Measurements from ENCODE around the gene KPNA1. TPM values are rescaled to one million over a fixed set of nuclear protein-coding genes. Genes with fewer than 3 reads are reported as not detected.
"Not testable (repeated sequence)": the region's sequence is repeated elsewhere in the genome, so short reads cannot be mapped to it uniquely, and the experiment has no call there.

KPNA1 gene
- total RNA-seq, 2 donors from 2014 or later: 20.2 to 28.7 TPM

GRCh38 chr3:122456074-122456473 is 58.7 kb downstream of the KPNA1 start:
- Histone ChIP-seq H3K4me1 (peaks cover 15% of the 10 kb centered on the region), H3K9me3 (no peaks in the 10 kb centered on the region), H3K36me3 (replicated peaks in 1 of 2; ENCODE audit: insufficient read depth in 1 of 2, low read depth in 2 of 2) (peaks cover 0 to 16% of the 10 kb centered on the region in 2 donors), H3K4me3 (no peak overlapping the region), H3K27ac (no peak overlapping the region), H3K27me3 (no peaks in the 10 kb centered on the region)
- TF ChIP-seq, protein P1, sequence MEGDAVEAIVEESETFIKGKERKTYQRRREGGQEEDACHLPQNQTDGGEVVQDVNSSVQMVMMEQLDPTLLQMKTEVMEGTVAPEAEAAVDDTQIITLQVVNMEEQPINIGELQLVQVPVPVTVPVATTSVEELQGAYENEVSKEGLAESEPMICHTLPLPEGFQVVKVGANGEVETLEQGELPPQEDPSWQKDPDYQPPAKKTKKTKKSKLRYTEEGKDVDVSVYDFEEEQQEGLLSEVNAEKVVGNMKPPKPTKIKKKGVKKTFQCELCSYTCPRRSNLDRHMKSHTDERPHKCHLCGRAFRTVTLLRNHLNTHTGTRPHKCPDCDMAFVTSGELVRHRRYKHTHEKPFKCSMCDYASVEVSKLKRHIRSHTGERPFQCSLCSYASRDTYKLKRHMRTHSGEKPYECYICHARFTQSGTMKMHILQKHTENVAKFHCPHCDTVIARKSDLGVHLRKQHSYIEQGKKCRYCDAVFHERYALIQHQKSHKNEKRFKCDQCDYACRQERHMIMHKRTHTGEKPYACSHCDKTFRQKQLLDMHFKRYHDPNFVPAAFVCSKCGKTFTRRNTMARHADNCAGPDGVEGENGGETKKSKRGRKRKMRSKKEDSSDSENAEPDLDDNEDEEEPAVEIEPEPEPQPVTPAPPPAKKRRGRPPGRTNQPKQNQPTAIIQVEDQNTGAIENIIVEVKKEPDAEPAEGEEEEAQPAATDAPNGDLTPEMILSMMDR (IDR thresholded peaks at IDR 0.05): no peak
- TF ChIP-seq POLR2A (IDR thresholded peaks at IDR 0.05): no peak
- intact Hi-C loops (cut with DNase I): no loop called here
- ATAC-seq (no peak), DNase-seq (no peak)

- Histone ChIP-seq H3K27me3 (no peaks in the 10 kb centered on the region), H3K4me1 (peaks cover 5% of the 10 kb centered on the region), H3K9me3 (no peaks in the 10 kb centered on the region), H3K27ac (no peak overlapping the region), H3K4me3 (no peak overlapping the region), H3K36me3 (replicated peaks in 1 of 2; ENCODE audit: insufficient read depth in 1 of 2, low read depth in 2 of 2) (peaks cover 0 to 11% of the 10 kb centered on the region in 2 donors)
- WGBS, 2 donors: 74 to 81% methylated on average over 3 of the region's 3 CpGs
- intact Hi-C loops (cut with DNase I): no loop called here
- ATAC-seq (no peak), DNase-seq (no peak)
- no peak for TF ChIP-seq POLR2A (IDR thresholded peaks at IDR 0.05)
- TF ChIP-seq, protein P1 (IDR thresholded peaks at IDR 0.05): no peak
Measured at GRCh38 chr3:122451371-122451770, 63.4 kb downstream of the KPNA1 start.

DNA sequence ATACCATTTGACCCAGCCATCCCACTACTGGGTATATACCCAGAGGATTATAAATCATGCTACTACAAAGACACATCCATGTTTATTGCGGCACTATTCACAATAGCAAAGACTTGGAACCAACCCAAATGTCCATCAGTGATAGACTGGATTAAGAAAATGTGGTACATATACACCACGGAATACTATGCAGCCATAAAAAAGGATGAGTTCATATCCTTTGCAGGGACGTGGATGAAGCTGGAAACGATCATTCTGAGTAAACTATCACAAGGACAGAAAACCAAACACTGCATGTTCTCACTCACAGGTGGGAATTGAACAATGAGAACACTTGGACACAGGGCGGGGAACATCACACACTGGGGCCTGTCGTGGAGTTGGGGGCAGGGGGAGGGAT is 66.5 kb downstream of the KPNA1 start:
- H3K27me3 ChIP-seq; DNase-seq; H3K4me3 ChIP-seq; H3K27ac ChIP-seq; intact Hi-C loops (cut with DNase I); ATAC-seq; H3K4me1 ChIP-seq; H3K9me3 ChIP-seq: not testable (repeated sequence)
- H3K36me3 ChIP-seq (replicated peaks in 1 of 2; ENCODE audit: insufficient read depth in 1 of 2, low read depth in 2 of 2): peaks cover 0 to 10% of the 10 kb centered on the region in 2 donors
- WGBS, 2 donors: 92 to 98% methylated on average over 6 of the region's 6 CpGs

DNA sequence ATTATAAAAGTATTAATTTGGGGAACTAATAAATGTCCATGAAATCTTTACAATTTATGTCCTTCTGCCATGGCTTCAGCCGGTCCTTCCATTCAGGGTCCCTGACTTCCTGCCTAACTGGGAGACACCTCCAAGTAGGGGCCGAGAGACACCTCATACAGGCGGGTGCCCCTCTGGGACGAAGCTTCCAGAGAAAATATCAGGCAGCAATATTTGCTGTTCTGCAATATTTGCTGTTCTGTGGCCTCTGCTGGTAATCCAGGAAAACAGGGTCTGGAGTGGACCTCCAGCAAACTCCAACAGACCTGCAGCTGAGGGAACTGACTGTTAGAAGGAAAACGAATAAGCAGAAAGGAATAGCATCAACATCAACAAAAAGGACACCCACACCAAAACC is 70.2 kb downstream of the KPNA1 start:
- WGBS, 2 donors: 92 to 97% methylated on average over 5 of the region's 5 CpGs
- H3K27me3 ChIP-seq; H3K27ac ChIP-seq; DNase-seq; H3K4me3 ChIP-seq; intact Hi-C loops (cut with DNase I); H3K9me3 ChIP-seq; ATAC-seq; H3K4me1 ChIP-seq: not testable (repeated sequence)
- H3K36me3 ChIP-seq (replicated peaks in 1 of 2; ENCODE audit: insufficient read depth in 1 of 2, low read depth in 2 of 2): peaks cover 0 to 11% of the 10 kb centered on the region in 2 donors

DNA sequence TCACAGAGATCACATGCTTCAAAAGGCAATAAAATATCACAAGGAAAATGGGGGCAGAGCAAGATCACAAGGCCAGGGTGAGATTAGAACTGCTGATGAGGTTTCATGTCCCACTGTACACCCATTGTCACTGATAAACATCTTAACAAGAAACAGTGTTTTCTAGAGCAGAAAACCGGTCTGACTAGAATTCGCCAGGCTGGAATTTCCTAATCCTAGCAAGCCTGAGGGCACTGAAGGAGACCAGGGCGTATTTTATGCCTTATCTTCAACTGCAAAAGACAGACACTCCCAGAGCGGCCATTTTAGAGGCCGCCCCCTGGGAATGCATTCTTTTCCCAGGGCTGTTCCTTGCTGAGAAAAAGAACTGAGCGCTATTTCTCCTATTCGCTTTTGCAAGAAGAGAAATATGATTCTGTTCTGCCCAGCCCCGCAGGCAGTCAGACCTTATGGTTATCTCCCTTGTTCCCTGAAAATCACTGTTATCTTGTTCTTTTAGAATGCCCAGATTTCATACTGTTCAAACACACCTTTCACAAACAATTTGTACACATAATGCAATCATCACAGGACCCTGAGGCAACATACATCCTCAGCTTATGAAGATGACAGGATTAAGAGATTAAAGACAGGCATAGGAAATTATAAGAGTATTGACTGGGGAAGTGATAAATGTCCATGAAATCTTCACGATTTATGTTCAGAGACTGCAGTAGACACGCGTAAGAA is 70.8 kb downstream of the KPNA1 start:
- H3K4me3 ChIP-seq; H3K27ac ChIP-seq; intact Hi-C loops (cut with DNase I); H3K9me3 ChIP-seq; H3K4me1 ChIP-seq; H3K36me3 ChIP-seq (replicated peaks in 1 of 2; ENCODE audit: insufficient read depth in 1 of 2, low read depth in 2 of 2); DNase-seq; H3K27me3 ChIP-seq; ATAC-seq: not testable (repeated sequence)
- 92% methylated on average over 11 of the region's 11 CpGs for WGBS, 2 donors

DNA sequence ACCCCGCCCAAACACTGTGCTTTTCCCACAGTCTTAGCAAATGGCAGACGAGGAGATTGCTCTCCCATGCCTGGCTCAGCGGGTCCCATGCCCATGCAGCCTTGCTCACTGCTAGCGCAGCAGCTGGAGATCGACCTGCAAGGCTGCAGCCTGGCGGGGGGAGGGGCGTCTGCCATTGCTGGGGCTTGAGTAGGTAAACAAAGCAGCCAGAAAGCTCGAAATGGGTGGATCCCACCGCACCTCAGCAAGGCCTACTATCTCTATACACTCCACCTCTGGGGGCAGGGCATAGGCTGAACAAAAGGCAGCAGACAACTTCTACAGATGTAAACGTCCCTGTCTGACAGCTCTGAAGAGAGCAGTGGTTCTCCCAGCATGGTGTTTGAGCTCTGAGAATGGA is 71.6 kb downstream of the KPNA1 start:
- TF ChIP-seq POLR2A (IDR thresholded peaks at IDR 0.05): no peak
- TF ChIP-seq, protein P1 (IDR thresholded peaks at IDR 0.05): no peak
- ATAC-seq (no peak), DNase-seq (no peak)
- no peak overlapping the region for H3K27ac ChIP-seq
- H3K36me3 ChIP-seq (replicated peaks in 1 of 2; ENCODE audit: insufficient read depth in 1 of 2, low read depth in 2 of 2): peaks cover 0 to 9% of the 10 kb centered on the region in 2 donors
- no peaks in the 10 kb centered on the region for H3K9me3 ChIP-seq
- H3K4me3 ChIP-seq: no peak overlapping the region
- intact Hi-C loops (cut with DNase I): no loop called here
- H3K4me1 ChIP-seq: no peaks in the 10 kb centered on the region
- WGBS, 2 donors: 68 to 71% methylated on average over 9 to 10 of the region's 10 CpGs
- no peaks in the 10 kb centered on the region for H3K27me3 ChIP-seq
